Glomerular endothelial cell (primary cell): ENCODE measurements around the gene TMEM256. TPM values are rescaled to one million over a fixed set of nuclear protein-coding genes. Genes with fewer than 3 reads are reported as not detected.

Experiments
- DNase-seq: peaks from one replicate; pipeline ENCODE4 v3.0.0-alpha.2; 2011; ENCODE audit warnings: low read depth, low spot score; ENCODE audit errors: extremely low read depth
- total RNA-seq: library from RNA; depleted of rRNA; stranded (reverse); fragments of >200 nt; gene quantifications from 2 replicates; pipeline ENCODE4 v1.2.3, GENCODE V29; 2015

Gene TMEM256
- total RNA-seq, 1 donor from 2014 or later = 56.7 TPM

DNA sequence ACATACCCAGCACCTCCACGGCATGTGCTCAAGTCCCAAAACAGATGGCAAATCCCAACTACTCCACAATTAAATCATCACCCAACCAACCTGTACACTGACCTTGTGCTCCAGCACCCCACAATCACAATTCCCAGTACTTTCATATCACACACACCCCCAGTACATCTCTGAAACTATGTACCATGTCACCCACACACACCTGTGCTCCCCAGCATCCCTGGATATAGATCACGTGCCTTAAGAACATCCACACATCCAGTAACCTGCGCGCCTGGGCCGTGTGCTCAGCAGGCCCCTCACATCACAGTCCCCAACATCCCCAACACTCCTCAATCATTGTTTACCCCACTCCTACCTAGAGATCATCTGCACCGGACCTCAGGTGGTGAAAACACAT lies 5.8 kb upstream of the TMEM256 start:
- DNase-seq = no peak

DNA sequence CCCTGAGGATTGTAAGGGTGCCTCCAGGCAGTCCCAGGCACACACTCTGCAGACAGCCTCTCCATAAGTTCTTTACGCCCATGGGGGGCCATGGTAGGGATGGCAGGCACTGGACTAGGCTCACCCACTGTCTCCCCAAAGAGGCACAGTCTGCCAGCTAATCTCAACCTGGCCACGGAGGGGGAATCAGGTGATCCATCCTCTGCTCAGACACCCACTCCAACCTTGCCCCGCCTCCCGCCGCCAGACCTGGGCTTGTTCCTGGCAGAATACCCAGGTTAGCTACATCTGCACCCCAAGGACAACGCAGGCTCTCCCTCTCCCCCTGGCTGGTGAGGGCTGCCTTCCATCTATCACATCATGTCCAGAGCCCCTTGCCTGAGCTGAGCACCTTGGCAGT lies 5.0 kb upstream of the TMEM256 start:
- no peak for DNase-seq

- DNase-seq = no peak
These were observed 4.4 kb upstream of the TMEM256 start for GRCh38 chr17:7408252-7408727.

- DNase-seq = no peak
These were observed 3.8 kb upstream of the TMEM256 start, which contains the start of gene NLGN2 for GRCh38 chr17:7407485-7408251. TSS of gene NLGN2 (plus strand) at chr17:7407845. CDS start at chr17:7408256, 411 bp downstream.

GRCh38 chr17:7407082-7407481 lies 3.2 kb upstream of the TMEM256 start:
- DNase-seq = no peak

DNA sequence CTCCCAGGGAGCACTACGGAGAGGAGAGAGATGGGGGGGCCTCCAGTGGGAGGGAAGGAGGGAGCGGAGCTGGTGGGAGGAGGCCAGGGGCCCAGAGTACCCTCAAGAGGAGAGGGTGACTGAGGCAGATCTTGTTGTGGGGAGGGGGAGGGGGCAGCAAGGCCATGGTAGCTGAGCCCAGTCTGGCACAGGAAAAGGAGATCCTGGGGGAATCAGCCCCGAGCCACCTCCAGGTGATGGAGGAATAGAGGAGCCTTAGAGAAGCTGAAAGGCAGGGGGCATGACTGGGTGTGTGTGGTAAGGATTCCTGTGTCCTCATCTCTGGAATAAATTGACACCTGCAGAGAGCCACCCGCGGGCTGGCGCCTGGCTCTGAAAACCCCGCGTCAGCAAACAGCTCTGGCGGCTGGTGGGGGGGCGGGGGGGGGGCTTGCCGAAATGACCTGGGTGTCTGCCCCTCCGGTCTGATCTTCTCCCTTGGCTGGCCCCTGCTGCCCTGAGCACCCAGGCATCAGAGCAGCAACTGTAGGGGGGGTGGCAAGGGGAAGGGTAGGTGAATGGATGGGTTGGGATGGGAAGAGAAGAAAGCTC lies 2.4 kb upstream of the TMEM256 start:
- DNase-seq = no peak

GRCh38 chr17:7405350-7406234 lies 1.7 kb upstream of the TMEM256 start:
- no peak for DNase-seq

GRCh38 chr17:7404737-7405349 lies 946 bp upstream of the TMEM256 start:
- DNase-seq = no peak

DNA sequence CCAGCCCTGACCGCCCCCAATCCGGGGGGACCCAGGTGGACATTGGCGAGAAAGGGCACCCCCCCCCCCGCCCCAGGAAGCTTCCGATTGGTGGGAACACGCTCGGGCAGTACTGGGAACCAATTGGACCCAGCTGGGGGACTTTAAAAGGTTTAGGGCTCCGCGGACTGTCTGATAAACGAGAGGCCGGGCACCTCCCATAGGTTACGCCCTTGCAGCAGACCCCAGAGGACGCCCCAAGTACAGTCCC lies 245 bp downstream of the TMEM256 start:
- no peak for DNase-seq

GRCh38 chr17:7403043-7403726 lies 712 bp downstream of the TMEM256 start:
- no peak for DNase-seq

DNA sequence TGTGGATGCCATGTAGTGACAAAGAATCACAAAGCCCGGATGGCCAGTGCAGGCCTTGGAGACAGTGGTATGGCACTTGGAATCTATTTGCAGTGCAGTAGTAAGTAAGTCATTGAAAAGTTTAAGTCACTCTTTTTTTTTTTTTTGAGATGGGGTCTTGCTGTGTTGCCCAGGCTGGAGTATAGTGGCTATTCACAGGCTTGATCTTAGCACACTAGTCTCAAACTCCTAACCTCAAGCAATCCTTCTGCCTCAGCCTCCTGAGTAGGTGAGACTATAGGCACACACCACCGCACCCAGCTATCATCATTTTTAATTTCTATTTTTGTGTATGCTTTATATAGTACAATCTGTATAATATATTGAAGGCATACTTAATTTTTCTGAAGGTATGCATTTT lies 5.3 kb downstream of the TMEM256 start:
- no peak for DNase-seq

DNA sequence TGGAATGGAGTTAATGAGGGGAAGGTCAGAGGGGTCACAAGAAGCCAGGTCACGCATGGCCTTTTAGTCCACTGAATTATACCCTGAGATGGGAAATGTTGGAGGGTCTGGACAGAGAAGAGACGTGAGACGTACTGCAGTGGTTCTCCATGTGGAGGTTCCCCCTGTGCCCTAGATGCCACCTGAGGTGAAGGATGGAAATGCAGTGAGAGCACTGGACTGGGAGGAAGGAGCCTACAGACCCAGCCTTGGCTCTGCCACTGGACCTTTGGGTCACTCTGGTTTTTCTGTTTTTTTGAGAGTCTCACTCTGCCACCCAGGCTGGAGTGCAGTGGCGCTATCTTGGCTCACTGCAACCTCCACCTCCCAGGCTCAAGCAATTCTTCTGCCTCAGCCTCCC lies 7.8 kb downstream of the TMEM256 start:
- no peak for DNase-seq

DNA sequence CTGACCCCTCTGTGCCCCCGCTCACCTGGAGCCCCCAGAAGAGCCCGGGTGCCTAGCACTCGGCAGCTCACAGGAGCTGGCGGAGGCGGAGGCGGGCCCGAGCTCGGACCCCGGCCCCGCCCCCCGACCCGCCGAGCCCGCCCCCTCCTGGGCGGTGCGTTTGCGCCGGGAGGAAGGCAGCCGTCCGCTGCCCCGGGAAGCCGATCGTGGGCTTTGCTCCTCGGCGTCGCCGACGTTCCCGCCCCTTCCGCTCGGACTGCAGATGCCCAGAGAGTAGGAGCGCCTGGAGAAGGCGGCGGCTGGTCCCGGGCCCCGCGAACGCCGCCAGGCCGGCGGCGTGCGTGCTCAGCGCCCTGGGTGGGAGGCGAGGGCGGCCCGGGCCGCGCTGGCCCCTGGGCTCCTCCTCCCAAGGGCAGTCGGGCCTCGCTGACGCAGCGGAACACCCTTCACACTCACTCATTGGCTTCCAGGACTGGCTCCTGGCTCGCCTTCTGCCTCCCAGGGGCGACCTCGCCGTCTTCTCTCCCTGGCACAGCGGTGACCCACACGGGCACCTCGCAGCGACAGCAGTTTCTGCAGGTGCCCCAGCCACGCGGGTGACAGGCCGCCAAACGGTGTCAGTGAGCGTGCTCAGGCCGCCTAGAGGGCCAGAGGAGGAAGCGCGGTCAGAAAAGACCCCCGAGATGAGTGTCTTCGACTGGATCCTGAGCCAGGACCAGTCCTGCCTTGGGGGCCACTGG lies 9.3 kb downstream of the TMEM256 start, which contains the start of gene PLSCR3:
Gene PLSCR3 (minus strand): TSS at position 74 of the 740 bp plus-strand sequence. CDS start 415 bp downstream, outside the sequence.
- no peak for DNase-seq

- no peak for DNase-seq
These were observed 10.1 kb downstream of the TMEM256 start for GRCh38 chr17:7393613-7394451.

DNA sequence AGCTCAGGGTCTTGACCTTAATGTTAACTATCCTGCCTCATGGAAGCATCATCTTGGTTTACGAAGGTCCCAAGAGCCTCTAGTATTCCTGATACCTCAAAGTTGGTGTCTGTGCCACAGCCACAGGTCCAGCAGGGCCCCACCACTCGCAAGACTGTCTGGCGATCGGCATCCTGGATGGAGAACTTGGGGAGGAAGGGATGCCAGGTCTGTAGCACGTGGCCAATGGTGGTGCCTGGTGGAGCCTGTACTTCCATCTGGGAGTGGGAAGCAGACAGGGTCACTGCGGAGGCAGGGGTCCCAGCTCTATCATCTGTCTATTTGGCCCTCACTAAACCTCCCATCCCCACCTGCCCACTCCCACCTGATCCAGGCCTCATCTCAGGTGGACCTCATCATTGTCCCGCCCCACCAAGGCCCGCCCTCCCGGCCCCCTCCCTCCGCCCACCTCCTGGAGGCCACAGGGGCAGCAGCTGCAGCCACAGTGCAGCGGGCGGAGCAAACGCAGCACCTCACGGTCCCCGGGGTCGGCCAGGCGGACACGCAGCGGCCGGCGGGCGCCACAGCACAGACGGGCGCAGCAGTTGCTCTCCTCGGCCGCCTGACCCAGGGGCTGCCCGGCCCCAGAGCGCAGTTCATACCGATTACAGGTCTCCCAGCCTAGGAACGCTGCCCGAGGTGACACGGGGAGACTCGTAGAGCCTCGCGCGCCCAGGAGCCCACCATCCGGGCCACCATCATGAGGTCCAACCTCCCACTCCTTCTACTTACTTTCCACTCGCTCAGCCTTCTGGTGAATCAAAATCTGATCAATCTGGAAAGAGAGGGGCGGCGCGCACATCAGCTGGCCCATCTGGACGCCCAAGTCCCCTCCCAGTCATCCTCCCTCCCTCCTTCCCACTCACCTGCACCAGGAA lies 10.9 kb downstream of the TMEM256 start:
- DNase-seq = no peak

DNA sequence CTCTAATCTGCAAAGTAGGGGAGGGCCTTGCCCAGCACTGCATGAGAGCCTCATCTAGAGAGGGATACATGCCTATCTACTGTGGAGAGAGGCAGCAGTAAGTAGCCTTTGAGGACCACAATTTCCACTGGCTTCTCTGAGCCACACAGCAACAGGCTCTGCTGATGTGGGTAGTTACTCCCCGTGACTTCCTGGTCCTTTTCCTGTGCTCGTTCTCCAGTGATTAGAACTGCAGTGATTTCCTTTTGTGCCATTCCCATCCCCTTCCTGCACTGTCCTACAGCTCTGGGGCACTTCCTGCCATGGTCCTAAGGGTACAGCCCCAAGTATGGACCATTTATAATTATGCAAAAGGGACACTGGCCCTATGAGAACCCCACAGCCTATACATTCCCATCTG lies 12.6 kb downstream of the TMEM256 start:
- DNase-seq = no peak

DNA sequence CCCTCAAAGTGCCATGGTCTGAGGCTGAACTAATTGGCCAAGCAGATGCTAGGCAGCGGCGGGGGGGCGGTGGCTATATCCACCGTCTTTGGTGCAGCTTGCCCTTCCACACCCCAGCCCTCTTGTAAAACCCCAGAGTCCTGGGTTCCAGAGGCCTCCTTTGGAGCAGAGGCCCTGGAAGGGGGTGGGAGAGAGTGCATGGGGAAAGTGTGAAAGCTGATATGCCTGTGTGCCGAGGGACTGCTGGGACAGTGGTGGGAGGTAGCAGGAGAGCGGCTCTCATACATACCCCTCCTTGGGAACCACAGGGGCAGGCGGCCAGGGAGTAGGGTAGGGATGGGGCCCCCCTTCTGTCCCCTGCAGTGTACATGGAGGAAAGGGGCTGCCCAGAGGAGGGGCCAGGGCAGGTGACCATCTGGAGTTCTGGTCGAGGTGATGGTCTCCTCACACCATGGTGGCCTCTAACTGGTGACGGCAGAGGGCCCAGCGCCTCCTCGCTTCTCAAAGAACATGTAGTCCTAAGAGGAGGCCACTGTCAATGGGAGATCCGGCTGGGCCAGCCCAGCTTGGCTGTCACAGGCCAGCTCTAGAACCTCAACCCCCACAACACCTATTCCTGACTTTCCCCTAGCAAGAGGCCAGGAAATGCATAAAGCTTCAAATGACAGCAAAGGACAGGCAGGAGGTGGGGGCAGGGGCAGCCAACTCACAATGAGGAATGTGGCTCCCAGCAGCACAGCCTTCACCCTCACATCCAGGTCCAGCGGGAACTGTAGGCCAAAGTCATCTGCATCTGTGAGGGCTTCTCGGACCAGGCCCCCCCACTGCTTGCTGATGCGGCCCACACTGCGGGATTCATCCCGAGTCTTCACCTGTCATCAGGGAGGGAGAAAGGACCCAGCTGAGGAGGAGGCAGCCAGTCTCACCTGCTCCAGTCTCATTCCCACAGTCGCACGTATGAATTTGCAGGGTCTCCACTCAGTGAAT lies 13.7 kb downstream of the TMEM256 start:
- no peak for DNase-seq
